ENCODE data around the gene PPP1R13B.

- TF ChIP-seq GATA2 (IDR thresholded peaks at IDR 0.05; ENCODE audit: low read depth, low read length) (no peak), GATA3 (IDR thresholded peaks at IDR 0.05; ENCODE audit: low read depth, low read length) (no peak)
These were observed 27.7 kb downstream of the PPP1R13B start for GRCh38 chr14:103819503-103820307.

Data from SH-SY5Y (cell line).